ELF-1 (cell line): Measurements from ENCODE around the gene IDS.
"Not testable (repeated sequence)": the region's sequence is repeated elsewhere in the genome, so short reads cannot be mapped to it uniquely, and the experiment has no call there.

Experiments
- DNase-seq: peaks from one replicate; pipeline ENCODE4 v3.0.0-alpha.2; 2016; ENCODE audit warnings: low read depth, low spot score

IDS gene

DNA sequence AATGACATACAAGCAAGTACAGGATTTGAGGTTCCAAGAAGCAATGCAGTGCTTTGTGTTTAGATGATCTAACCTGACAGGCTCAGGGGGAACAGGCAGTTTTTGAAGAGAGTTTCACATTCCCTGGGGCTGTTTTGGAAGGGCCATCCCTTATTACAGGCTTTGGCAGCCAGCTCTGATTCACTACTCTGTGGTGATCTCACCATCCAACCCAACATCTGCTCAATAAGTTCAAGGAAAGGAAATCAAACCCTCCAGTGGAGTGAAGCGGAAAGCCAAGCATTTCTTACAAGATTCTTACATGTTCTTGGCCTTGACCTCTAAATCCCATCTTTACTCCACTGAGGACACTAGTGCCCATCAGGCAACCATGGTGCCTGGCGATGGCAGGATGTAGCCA is 7.5 kb downstream of the IDS start:
- DNase-seq = peak; percentile 23

DNA sequence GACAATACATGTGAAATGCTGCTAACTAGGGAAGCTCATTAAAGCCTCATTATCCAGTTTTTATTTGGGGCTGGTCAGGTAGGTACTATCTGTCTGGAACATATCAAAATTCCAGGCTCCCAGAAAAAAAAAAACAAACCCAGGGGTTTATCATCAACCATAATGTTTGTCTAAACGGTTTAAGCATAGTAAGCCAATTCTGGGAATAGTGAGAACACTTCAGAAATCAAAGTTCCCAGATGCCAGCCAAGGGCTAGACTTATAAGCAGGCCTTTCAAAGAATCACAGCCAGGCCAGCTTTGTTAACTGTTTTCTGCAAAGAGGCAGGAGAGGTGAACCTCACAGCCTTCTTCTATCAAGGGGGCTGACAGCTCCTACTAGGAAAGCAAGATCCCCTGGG is 8.1 kb downstream of the IDS start:
- no peak for DNase-seq

DNA sequence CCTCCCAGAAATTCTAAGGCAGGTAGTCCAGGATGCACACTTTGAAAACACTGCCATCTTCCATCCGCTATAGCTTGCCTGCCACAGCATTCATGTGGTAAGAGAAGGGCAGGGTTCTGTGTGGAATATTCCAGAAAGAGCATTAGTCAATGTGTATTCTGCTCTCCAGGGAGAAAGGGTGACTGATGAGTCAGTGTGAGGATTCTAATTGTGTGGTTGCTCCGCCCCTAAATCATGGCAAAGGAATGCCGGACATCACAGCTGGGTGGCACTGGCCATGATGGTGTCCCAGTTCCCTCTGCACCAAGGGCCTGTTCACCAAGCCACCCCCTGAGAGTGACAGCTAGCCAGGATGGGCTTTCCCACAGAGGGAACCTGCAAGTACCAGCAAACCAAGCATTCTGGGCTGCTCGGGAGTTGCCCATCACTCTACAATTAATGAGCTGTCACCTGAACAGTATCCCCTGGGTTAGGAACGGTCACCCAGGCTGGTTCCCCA is 9.5 kb downstream of the IDS start:
- DNase-seq = peak; percentile 22

DNA sequence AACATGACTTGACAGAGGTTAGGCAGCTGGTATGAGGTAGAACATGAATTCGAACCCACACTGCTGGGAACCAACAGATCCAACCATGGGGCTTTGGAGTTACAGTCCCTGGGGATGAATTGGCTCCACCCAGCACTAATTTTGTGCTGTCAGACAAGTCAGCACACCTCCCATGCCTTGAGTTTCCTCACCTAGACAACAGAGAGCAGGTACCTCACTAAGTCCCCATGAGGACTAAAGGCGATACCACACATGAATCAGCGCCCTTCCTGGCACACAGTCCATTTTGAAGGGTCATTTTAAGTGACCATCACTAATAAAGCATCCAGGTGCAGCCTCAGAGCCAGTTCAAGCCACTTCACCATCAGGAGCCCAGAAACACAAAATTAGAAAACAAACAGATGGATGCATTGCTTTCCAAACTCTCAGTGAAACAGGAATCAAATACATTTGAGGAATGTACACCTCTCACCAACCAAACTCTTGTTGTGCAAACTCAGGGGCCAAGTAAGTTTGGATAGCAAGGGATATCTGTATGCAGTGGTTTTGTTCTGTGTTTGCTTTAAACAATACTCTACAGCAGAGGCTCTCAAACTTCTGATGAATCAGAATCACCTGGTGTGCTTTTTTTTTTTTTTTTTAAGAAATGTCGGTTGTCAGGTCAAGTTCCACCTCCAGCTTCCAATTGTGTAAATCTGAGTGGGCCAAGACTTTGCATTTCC is 10.1 kb downstream of the IDS start:
- DNase-seq = no peak

DNA sequence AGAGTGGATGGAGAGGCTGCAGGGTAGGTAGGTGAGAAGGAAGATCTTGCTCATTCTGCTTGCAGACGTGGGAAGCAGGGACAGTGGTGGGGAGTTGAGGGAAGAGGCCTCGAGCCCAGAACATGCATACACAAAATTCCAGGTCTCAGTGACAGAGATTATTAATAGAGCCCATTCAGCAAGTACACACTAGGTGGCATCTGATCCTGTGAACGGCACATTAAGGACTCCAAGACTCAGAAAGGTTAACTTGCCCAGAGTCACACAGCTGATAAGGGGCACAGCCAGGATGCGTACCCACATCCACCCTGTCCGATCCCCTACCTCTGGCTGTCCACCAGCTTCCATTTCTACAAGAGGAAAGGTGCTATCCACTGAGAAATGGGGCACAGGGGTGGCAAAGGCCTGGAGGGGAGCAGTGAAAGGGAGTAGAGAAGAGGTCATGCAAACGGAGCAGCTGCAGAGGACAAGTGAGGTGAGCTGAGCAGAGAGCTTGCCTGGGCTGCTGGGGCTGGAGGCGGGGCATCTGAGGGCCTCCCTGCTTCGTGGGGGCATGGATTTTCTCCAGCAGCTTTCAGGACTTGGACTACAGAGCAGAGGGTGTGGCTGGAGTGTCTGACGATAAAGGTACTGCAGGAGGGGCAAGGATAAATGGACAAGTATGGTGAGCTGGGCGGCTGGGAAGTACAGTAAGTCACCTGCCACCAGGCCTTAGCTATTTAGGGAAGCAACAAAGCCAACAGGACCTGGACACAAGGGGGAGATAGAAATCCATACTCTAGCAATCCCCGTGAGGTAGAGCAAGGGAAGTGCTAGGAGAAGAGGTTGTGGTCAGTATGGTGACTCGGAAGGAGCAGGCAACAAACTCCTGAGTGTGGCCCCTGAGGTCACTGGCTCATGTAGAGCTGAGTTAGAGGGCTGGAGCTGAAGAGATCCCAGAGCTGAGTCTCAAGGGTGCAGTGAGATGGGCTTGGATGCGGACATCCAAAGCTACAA is 11.2 kb downstream of the IDS start:
- peak; percentile 44 for DNase-seq

DNA sequence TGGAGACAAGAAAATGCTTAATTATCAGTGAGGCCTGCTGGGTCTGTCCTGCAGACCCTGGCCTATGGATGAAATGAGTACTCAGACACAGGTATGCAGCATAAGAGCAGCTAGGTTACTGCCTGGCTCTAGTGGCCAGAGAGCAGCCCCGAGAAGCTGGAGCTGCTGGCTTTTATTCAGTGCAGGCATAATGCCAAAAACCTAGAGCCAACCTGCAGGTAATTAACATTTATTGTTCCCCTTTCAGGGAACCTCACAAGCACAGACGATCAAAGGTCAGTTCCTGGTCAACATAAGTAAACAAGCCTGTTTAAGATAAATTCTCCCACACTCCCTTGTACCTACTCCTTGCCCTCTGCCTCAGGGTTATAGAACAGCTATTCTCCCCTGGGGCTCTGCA is 13.3 kb downstream of the IDS start:
- no peak for DNase-seq

DNA sequence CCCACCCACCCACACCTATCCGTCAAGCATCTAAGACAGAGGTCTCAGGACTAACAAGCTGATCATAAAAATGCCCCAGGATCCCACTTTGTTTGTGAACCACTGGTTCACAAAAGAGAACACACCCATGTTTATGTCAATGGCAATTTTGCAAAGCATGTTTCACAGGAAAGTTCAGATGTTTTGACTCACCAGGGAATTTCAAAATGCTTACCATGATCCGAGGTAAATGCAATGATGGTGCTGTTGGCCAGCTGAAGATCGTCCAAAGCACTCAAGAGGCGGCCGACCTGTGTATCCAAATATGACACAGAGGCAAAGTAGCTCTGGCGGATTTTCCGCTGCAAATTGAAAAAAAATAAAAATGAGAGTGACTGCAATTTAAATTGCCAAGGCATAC is 15.0 kb downstream of the IDS start:
- DNase-seq = no peak

DNA sequence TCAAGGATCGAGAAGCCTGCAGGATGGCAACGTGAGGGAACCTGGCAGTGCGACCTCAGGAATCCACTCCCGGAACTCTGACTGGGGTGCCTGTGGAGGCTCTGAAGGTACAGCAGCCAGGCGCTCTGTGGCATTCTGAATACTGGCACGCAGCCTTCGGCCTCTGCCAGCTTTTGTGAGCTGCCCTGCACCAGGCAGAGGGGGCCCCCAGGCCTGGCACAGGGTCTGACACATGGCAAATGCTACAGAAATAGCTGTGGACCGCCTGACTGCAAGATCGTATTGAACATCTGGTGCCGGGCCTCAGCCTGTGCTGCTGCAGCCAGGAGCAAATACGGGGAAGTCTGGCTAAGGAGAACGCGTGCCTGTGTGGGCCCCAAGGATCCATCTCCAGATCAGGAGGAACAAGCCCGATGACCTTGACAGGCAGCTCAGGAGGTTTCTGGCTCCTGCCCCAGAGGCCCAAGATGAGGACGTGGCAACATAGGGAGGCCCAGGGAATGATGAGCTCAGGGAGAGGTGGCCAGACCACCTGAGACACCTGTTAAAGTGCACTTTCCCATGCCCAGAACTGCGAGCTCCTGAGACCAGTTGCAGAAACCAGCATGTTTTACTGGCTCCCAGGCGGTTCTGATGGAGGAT is 16.6 kb downstream of the IDS start:
- not testable (repeated sequence) for DNase-seq

DNA sequence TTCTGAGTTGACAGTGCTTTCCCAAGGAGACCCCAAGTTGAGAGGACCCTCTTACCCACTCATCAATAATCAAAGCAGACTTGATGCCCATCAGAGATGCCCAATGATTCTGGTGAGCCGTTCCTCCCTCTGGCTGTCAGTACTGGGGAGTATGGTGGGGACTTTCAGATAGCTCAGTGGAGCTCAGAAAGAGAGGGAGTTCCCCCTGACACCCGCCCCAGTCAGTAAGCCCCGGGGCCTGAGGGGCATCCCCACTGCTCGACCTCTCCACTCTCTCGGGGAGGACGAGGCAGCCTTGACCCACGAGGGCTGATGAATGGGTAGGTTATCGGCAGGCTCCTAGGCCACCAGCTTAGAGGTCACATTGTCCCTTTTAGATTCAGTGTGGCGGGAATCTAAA is 17.1 kb downstream of the IDS start:
- DNase-seq = not testable (repeated sequence)

DNA sequence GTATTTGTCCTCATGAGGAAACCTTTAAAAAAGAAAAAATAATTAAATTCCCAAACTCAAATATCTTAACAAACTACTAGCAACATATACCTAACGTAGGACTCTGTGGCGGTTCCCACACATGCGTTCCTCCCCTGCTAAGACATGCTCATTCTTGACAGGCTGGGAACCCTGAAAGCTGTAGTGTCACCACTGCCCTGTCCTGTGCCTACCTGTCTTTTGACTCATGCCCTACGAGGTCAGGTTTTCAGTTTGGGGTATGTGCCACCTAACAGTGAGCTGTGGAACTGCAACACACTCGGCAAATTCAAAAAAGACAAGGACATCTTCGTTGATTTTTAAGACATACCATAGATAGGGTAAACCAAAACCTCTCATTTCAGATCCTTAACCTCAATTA is 17.8 kb downstream of the IDS start:
- DNase-seq = peak; percentile 40

DNA sequence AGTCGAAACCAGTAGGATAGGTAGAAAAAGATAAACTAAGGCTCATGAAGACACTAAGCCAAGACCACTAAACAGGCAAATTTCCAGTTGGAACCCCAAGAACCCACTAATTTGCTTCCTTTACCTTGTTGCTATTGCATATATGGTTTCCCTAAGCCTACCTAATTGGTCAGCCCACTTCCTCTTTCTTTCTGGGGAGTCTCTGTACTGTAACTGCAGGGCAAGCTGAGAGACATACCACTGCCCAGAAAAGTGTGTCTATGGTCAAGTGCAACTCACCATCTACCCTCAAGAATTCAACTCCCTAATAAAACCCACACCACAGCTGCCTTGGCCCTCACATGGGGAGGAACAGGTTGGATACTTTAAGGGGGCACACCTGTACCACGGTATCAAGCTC is 28.6 kb downstream of the IDS start:
- no peak for DNase-seq

DNA sequence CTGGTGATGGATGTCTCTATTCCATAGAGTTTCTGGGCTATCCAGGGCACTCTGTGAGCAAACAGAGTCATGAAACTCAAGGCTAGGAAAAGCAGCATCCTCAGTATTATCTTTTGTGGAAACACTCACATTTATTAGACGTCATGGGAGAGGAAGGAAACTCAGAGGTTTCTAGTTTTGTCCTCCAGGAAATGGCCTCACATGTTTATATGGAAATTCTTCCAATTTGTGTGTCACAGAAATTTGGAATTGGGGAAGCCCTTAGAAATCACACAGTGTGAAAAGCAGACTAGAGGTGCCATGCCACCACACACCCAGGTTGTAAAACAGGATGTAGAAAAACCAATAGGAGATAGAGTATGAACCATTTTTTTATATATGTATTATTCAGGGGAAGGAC is 31.1 kb downstream of the IDS start:
- DNase-seq = no peak

DNA sequence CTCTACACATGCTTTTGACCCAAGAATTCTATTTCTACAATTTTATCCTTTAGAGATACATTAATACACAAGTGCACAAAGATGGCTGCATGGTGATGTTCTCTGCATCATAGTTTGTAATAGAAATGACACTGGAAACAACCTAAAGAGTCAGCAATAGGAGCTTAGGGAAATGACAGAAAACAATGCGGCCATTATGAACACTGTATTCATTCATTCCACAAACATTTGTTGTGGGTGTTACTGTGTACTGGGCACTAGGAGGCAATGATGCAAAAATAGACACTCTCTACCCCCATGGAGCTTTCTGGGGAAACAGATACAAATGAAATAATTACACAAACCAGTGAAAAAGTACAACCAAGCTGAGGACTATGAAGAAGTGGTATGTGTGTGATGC is 32.0 kb downstream of the IDS start:
- no peak for DNase-seq

DNA sequence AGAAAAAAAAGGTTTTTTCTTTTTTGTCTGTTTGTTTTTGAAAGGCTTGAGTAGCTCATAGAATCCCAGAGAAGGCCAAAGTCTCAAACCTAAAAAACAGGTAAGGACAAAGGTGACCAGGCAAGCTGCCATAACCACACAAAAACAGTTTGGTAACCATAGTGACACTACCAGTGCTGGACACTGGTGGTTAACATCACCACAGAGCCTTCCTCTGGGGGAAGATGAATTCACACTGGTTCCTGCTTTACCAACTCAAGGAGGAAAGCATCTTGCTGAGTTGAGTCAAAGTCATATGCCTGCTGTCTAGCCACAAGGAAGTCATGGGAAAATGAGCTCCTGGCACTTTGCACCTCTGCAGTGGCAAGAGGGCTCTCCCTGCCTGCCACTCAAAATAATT is 32.5 kb downstream of the IDS start:
- no peak for DNase-seq

DNA sequence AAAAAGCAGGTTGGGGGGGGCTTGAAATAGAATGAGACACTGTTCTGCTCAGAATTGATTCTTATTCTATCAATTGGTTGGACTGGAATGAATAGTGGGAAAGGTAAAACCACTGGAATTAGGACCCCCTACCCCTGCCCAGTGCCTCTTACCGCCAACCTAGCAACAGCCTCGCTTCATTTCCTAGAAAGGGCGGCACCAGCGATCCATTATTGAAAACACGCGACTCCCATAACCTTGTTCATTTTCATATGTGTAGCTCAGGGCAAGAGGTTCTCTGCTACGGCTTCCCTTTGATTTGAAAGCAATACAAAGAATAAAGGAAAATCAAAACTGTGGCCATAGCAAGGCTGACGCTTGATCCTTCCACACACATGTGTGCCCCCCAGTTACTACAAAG is 33.7 kb downstream of the IDS start:
- DNase-seq = no peak

DNA sequence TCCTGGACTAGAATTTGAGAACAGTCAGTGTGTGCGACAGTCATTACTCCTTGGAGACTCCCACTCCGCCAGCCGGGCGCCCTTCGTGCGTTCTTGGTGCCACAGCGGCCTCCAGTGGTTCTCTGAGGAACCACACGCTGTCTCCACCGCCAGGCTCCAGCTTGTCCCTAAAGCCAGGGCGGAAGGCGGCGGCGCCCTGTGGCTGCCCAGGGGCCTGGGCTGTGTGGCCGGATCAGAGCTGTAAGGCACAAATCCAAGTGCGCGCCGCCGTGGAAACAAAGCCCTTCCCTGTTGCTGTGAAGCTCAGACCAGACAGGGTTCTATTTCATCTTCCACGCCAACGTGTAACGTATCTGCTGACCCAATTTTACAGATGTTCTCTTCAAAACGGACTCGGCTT is 34.2 kb downstream of the IDS start:
- peak; percentile 96 for DNase-seq

DNA sequence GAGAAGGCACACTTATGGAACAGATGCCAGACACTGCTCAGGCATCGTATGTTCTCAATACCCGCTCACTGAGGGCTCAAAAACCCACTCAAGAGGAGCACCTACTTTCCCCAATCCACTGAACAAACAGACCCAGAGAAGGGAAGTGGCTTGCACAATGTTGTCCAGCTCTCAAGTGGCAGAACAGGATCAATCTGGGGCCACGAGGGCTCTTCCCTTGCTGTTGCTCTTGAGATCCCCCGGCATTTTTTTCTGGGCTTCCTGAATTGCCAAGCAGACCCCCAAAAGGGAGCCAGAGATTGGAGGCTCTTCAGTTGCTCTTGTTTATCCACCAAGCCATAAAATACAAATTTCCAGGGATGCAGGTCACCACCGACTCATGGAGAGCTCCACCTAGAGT is 35.7 kb downstream of the IDS start:
- DNase-seq = no peak

DNA sequence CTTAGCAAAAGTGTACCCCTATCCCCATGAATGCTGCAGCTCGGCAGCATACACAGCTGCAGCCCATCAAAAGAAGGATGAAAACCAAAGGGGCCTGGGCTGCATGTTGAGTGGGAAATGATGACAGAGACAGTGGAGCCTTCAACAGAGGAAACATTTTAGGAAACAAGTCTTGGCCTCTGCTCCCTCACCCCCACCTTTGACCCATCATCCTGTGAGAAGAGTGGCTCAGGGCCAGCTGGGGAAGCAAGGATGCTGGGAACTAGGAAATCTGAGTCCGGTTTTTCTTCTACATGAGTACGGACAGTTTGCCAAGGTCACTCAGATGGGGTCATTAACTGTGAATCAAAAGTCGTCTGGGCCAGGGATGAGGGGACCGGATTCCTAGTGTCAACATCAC is 37.2 kb downstream of the IDS start:
- no peak for DNase-seq

DNA sequence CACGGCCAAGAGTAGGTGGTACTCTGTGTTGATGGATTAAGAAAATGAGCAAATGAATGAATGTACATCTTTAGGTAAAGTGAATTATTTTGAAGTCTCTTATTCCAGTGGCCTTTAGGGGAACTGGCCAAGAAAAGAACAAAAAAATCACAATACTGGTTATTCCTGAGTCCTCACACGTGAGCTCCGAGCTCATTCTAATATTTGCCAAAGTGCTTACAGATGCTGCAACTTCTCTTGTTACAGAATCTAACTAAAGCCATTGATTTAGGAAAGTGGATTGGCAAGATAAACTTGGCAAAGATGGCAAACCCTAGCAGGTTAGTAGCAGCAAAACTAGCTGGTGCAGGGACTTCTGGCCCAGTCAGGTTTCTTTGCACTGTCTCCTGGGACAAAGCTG is 37.6 kb downstream of the IDS start:
- DNase-seq = no peak

DNA sequence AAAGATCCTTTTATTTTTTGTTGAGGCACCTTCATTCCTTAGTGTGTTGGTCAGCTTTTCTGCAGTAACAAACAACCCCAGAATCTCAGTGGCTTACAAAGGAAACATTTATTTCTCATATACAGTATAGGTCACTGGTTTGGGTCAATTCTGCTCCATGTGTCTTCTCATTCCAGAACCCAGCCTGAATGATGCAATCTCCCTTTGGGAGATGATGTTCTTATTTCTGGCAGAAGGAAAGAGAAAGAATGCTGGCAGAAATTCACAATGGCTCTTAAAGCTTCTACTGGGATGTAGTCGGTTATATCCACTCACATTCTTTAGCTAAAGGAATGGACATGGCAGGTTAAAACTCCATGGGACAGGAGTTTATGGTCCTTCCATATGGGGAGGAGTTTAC is 42.3 kb downstream of the IDS start:
- no peak for DNase-seq

DNA sequence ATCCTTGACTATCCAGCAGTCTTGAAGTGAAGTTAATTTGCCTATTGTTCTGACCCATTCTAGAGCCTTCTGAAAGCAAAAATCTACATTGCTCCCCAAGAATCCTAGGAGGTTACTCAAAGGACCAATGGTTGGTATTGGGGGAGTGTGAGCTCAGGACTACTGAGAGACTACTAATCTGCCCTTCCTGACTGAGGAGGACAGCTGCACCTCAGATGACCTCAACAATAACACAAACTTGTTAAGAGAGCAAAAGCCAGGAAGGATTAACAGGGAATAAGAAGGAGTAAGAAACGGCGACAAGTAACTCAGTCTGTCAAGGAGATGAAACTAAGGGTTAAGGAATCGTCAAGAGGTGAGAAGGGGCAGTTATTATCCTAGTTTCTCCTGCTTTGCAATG is 43.4 kb downstream of the IDS start:
- DNase-seq = no peak

DNA sequence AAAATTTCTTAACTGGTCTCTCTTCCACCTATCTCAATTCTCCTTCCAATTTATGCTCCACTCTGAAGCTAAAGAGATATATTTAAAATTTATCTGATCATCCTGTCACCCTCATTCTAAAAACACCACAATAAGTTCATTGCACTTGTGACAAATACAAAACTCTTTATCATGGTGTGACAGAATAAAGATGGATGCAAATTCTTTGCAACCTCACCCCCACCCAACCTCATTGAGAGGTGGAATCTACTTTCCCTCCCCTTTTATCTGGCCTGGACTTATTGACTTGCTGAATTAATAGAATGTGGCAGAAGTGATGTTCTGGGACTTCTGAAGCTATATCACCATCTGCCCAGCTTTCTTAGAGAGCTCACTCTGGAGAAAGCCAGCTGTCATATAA is 46.5 kb downstream of the IDS start:
- no peak for DNase-seq
